CD4-positive, alpha-beta memory T cell (primary cell): ENCODE data around the gene SLC26A9. TPM values are rescaled to one million over a fixed set of nuclear protein-coding genes. Genes with fewer than 3 reads are reported as not detected.
A peak's percentile ranks its signal among the peaks of the same experiment; 100 is the strongest.

Experiments
- CTCF ChIA-PET: fragments of 350-600 bp; sonication (Branson Sonifier 250); formaldehyde crosslinking; loops from one replicate; lab custom pipeline; 2021; ENCODE audit warnings: inconsistent platforms; ENCODE audit not compliant: partially characterized antibody; lab: Charles Lee
- POLR2A ChIA-PET: fragments of 350-600 bp; sonication (Branson Sonifier 250); formaldehyde crosslinking; loops from one replicate; lab custom pipeline; 2021; ENCODE audit not compliant: partially characterized antibody; lab: Charles Lee
- DNase-seq, 5 donors: peaks; one replicate each; pipeline versions ENCODE4 v3.0.0 to v3.0.0-alpha.2; 2020 to 2022; ENCODE audit warnings: mixed read lengths in 1 of 5
- H3K27ac ChIP-seq: one replicate; pipeline ENCODE4 v1.7.0; 2013; ENCODE audit warnings: low read depth, low read length
- H3K27me3 ChIP-seq: 2 replicates; pipeline ENCODE4 v1.7.0; 2013; ENCODE audit warnings: mild to moderate bottlenecking, low read length, moderate library complexity; ENCODE audit not compliant: insufficient read depth
- H3K36me3 ChIP-seq: 2 replicates; pipeline ENCODE4 v1.7.0; 2013; ENCODE audit warnings: mild to moderate bottlenecking, low read length, moderate library complexity; ENCODE audit not compliant: insufficient read depth
- H3K4me1 ChIP-seq: 2 replicates; pipeline ENCODE4 v1.7.0; 2013; ENCODE audit warnings: mild to moderate bottlenecking, low read length, moderate library complexity; ENCODE audit not compliant: insufficient read depth
- H3K4me3 ChIP-seq, 2 donors: one replicate each; pipeline ENCODE4 v1.7.0; 2013; ENCODE audit warnings: low read length in 2 of 2, mild to moderate bottlenecking in 1 of 2
- H3K9me3 ChIP-seq, 2 donors: one replicate each; pipeline ENCODE4 v1.7.0; 2013; ENCODE audit warnings: low read length in 2 of 2, control low read depth in 1 of 2; ENCODE audit not compliant: control insufficient read depth in 1 of 2
- H3K27ac Mint-ChIP-seq, 7 donors: one replicate each; pipeline ENCODE4 v1.8.0; 2020 to 2021; ENCODE audit warnings: mixed read lengths in 7 of 7, mild to moderate bottlenecking in 6 of 7, inconsistent platforms in 3 of 7, moderate library complexity in 3 of 7
- H3K27me3 Mint-ChIP-seq, 2 donors: one replicate each; pipeline ENCODE4 v1.8.0; 2020 to 2021; ENCODE audit warnings: mixed read lengths in 2 of 2
- H3K36me3 Mint-ChIP-seq, 2 donors: one replicate each; pipeline ENCODE4 v1.8.0; 2020 to 2021; ENCODE audit warnings: mixed read lengths in 2 of 2, inconsistent platforms in 1 of 2, mild to moderate bottlenecking in 1 of 2
- H3K4me1 Mint-ChIP-seq, 4 donors: one replicate each; pipeline ENCODE4 v1.8.0; 2020 to 2021; ENCODE audit warnings: mixed read lengths in 4 of 4, mild to moderate bottlenecking in 1 of 4
- H3K4me3 Mint-ChIP-seq, 8 donors: one replicate each; pipeline ENCODE4 v1.8.0; 2020 to 2021; ENCODE audit warnings: mixed read lengths in 8 of 8, mild to moderate bottlenecking in 7 of 8, moderate library complexity in 6 of 8, inconsistent platforms in 3 of 8
- H3K9me3 Mint-ChIP-seq, 8 donors: one replicate each; pipeline ENCODE4 v1.8.0; 2020 to 2021; ENCODE audit warnings: mixed read lengths in 8 of 8, mild to moderate bottlenecking in 5 of 8, inconsistent platforms in 3 of 8, moderate library complexity in 1 of 8
- intact Hi-C: fragments of 100-400 bp; cut with micrococcal nuclease; formaldehyde crosslinking; loops from one replicate; pipeline ENCODE4 v1.15.1; 2023
- polyA plus RNA-seq, 2 donors: library from polyadenylated mRNA; unstranded; fragments of 300-500 nt; fragmentation: Illumina TruSeq; gene quantifications; one replicate each; pipeline ENCODE4 v1.2.3, GENCODE V29; 2021
- total RNA-seq, 2 experiments: library from RNA; stranded (reverse); gene quantifications; one replicate each; pipeline ENCODE4 v1.2.3, GENCODE V29; 2021

SLC26A9 gene
- total and polyA plus RNA-seq, 4 experiments from 2014 or later = not detected

GRCh38 chr1:205967554-205968335 lies 24.5 kb upstream of the SLC26A9 start:
- no peaks in the 10 kb centered on the region for H3K27me3 ChIP-seq
- Mint-ChIP-seq H3K27me3 (peaks cover 0 to 1% of the 10 kb centered on the region in 2 donors), H3K9me3 (no peaks in the 10 kb centered on the region), H3K27ac (no peak overlapping the region), H3K4me1 (peaks cover 0 to 1% (median 0%) of the 10 kb centered on the region in 4 donors), H3K4me3 (no peak overlapping the region), H3K36me3 (no peaks in the 10 kb centered on the region)
- H3K36me3 ChIP-seq = no peaks in the 10 kb centered on the region
- no peak overlapping the region for H3K4me3 ChIP-seq
- ChIA-PET CTCF (interaction anchor here (3.0 kb wide), 1 partner anchor 10 kb away, joined by 23 read pairs; no protein-coding TSS in a partner anchor), POLR2A (no interaction called here)
- no peak for DNase-seq
- no peaks in the 10 kb centered on the region for H3K9me3 ChIP-seq
- H3K4me1 ChIP-seq = no peaks in the 10 kb centered on the region
- intact Hi-C loops = no loop called here
- H3K27ac ChIP-seq = no peak overlapping the region

- Mint-ChIP-seq H3K36me3 (no peaks in the 10 kb centered on the region), H3K27me3 (peaks cover 1 to 9% of the 10 kb centered on the region in 2 donors), H3K4me3 (no peak overlapping the region), H3K27ac (no peak overlapping the region), H3K4me1 (no peaks in the 10 kb centered on the region), H3K9me3 (no peaks in the 10 kb centered on the region)
- H3K4me3 ChIP-seq = no peak overlapping the region
- H3K27ac ChIP-seq = no peak overlapping the region
- H3K27me3 ChIP-seq = no peaks in the 10 kb centered on the region
- no peaks in the 10 kb centered on the region for H3K4me1 ChIP-seq
- no peaks in the 10 kb centered on the region for H3K36me3 ChIP-seq
- intact Hi-C loops = no loop called here
- DNase-seq = no peak
- ChIA-PET POLR2A (no interaction called here), CTCF (interaction anchor here (1.1 to 1.3 kb wide), 3 partner anchors 12 to 173 kb away, joined by 3 read pairs; no protein-coding TSS in a partner anchor)
- H3K9me3 ChIP-seq = no peaks in the 10 kb centered on the region
Measured at GRCh38 chr1:205965036-205965884, 22.0 kb upstream of the SLC26A9 start.

- Mint-ChIP-seq H3K36me3 (no peaks in the 10 kb centered on the region), H3K27ac (no peak overlapping the region), H3K27me3 (peaks cover 8 to 10% of the 10 kb centered on the region in 2 donors), H3K9me3 (no peaks in the 10 kb centered on the region), H3K4me1 (no peaks in the 10 kb centered on the region), H3K4me3 (no peak overlapping the region)
- Histone ChIP-seq H3K4me3 (no peak overlapping the region), H3K27me3 (no peaks in the 10 kb centered on the region), H3K9me3 (no peaks in the 10 kb centered on the region), H3K27ac (no peak overlapping the region), H3K4me1 (no peaks in the 10 kb centered on the region), H3K36me3 (no peaks in the 10 kb centered on the region)
- intact Hi-C loops = no loop called here
- CTCF ChIA-PET = interaction anchor here (1.2 kb wide), 2 partner anchors 13 to 14 kb away, joined by 3 to 4 read pairs; no protein-coding TSS in a partner anchor
- DNase-seq = no peak
- POLR2A ChIA-PET = no interaction called here
Measured at GRCh38 chr1:205963352-205964155, 20.3 kb upstream of the SLC26A9 start.

- Mint-ChIP-seq H3K36me3 (no peaks in the 10 kb centered on the region), H3K9me3 (no peaks in the 10 kb centered on the region), H3K4me3 (no peak overlapping the region), H3K27ac (no peak overlapping the region), H3K4me1 (no peaks in the 10 kb centered on the region), H3K27me3 (peaks cover 8 to 10% of the 10 kb centered on the region in 2 donors)
- Histone ChIP-seq H3K27ac (no peak overlapping the region), H3K27me3 (no peaks in the 10 kb centered on the region), H3K4me3 (no peak overlapping the region), H3K9me3 (no peaks in the 10 kb centered on the region), H3K4me1 (no peaks in the 10 kb centered on the region), H3K36me3 (no peaks in the 10 kb centered on the region)
- no peak for DNase-seq
- CTCF ChIA-PET = interaction anchor here (1.2 kb wide), 1 partner anchor 14 kb away, joined by 4 read pairs; no protein-coding TSS in a partner anchor
- intact Hi-C loops = no loop called here
- POLR2A ChIA-PET = no interaction called here
Measured at GRCh38 chr1:205962821-205963221, 19.6 kb upstream of the SLC26A9 start.

GRCh38 chr1:205961991-205962820 lies 18.9 kb upstream of the SLC26A9 start:
- POLR2A ChIA-PET = no interaction called here
- Mint-ChIP-seq H3K27ac (peak overlapping the region in 1 of 7 donors; percentile 22), H3K4me3 (no peak overlapping the region), H3K27me3 (peaks cover 8 to 10% of the 10 kb centered on the region in 2 donors), H3K4me1 (no peaks in the 10 kb centered on the region), H3K9me3 (no peaks in the 10 kb centered on the region), H3K36me3 (no peaks in the 10 kb centered on the region)
- H3K4me1 ChIP-seq = no peaks in the 10 kb centered on the region
- intact Hi-C loops = no loop called here
- DNase-seq = no peak
- H3K36me3 ChIP-seq = no peaks in the 10 kb centered on the region
- no peak overlapping the region for H3K4me3 ChIP-seq
- no peaks in the 10 kb centered on the region for H3K9me3 ChIP-seq
- H3K27ac ChIP-seq = no peak overlapping the region
- CTCF ChIA-PET = interaction anchor here (0.8 to 1.2 kb wide), 2 partner anchors 15 kb away, joined by 4 to 5 read pairs; no protein-coding TSS in a partner anchor
- no peaks in the 10 kb centered on the region for H3K27me3 ChIP-seq

GRCh38 chr1:205961405-205961804 lies 18.1 kb upstream of the SLC26A9 start:
- no peak overlapping the region for H3K27ac Mint-ChIP-seq
- H3K36me3 Mint-ChIP-seq = no peaks in the 10 kb centered on the region
- intact Hi-C loops = no loop called here
- Histone ChIP-seq H3K36me3 (no peaks in the 10 kb centered on the region), H3K4me1 (no peaks in the 10 kb centered on the region), H3K27ac (no peak overlapping the region), H3K4me3 (no peak overlapping the region), H3K9me3 (no peaks in the 10 kb centered on the region), H3K27me3 (no peaks in the 10 kb centered on the region)
- POLR2A ChIA-PET = no interaction called here
- peaks cover 8 to 10% of the 10 kb centered on the region in 2 donors for H3K27me3 Mint-ChIP-seq
- H3K9me3 Mint-ChIP-seq = no peaks in the 10 kb centered on the region
- H3K4me1 Mint-ChIP-seq = no peaks in the 10 kb centered on the region
- no peak for DNase-seq
- H3K4me3 Mint-ChIP-seq = no peak overlapping the region
- CTCF ChIA-PET = interaction anchor here (0.8 kb wide), 1 partner anchor 16 kb away, joined by 5 read pairs; no protein-coding TSS in a partner anchor
